Measurements from ENCODE around the gene C22orf39.

DNA sequence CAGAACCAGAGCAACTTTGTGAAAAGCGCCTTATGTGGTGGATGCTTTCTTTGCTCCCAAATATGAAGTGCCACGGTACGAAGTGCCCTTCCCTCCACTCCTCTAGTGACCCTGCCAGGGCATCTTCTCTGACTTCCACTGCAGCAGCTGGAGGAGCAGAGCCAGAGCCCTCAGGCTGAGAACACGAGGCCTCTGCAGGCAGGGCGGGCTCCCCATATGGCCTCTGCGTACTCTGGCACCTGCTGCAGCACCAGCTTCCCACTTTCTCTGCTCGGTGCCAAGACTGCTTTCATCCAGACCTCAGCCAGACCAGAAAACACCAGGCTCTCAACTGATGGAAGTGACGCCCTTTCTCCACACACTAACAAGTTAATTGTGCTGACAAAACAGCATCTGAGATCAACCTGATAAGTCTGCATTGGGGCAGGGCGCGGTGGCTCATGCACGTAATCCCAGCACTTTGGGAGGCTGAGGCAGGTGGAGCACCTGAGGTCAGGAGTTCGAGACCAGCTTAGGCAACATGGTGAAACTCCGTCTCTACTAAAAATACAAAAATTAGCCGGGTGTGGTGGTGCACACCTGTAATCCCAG lies 18.7 kb upstream of the C22orf39 start:
- TF ChIP-seq POLR2AphosphoS5 (IDR thresholded peaks at IDR 0.05; ENCODE audit: low read length) (no peak), EZH2 (IDR thresholded peaks at IDR 0.05; ENCODE audit: borderline replicate concordance, control insufficient read depth, low read depth, low read length) (no peak), POLR2A (IDR thresholded peaks at IDR 0.05; ENCODE audit: low read depth, low read length) (no peak), BMI1 (IDR thresholded peaks at IDR 0.05; ENCODE audit: borderline replicate concordance) (no peak), YY1 (IDR thresholded peaks at IDR 0.05; ENCODE audit: low read depth, low read length) (no peak), TBL1XR1 (IDR thresholded peaks at IDR 0.05; ENCODE audit: low read depth, low read length) (no peak), CREB1 (IDR thresholded peaks at IDR 0.05; ENCODE audit: low read depth) (no peak), SREBF2 (IDR thresholded peaks at IDR 0.05; ENCODE audit: low read length) (no peak), ASH2L (IDR thresholded peaks at IDR 0.05; ENCODE audit: borderline replicate concordance, low read depth) (no peak), ZNF274 (IDR thresholded peaks at IDR 0.05; ENCODE audit: insufficient read depth, insufficient read length) (no peak), SPI1 (IDR thresholded peaks at IDR 0.05; ENCODE audit: borderline replicate concordance, insufficient read depth, low read depth, low read length) (no peak)
- TF ChIP-seq, protein P1, sequence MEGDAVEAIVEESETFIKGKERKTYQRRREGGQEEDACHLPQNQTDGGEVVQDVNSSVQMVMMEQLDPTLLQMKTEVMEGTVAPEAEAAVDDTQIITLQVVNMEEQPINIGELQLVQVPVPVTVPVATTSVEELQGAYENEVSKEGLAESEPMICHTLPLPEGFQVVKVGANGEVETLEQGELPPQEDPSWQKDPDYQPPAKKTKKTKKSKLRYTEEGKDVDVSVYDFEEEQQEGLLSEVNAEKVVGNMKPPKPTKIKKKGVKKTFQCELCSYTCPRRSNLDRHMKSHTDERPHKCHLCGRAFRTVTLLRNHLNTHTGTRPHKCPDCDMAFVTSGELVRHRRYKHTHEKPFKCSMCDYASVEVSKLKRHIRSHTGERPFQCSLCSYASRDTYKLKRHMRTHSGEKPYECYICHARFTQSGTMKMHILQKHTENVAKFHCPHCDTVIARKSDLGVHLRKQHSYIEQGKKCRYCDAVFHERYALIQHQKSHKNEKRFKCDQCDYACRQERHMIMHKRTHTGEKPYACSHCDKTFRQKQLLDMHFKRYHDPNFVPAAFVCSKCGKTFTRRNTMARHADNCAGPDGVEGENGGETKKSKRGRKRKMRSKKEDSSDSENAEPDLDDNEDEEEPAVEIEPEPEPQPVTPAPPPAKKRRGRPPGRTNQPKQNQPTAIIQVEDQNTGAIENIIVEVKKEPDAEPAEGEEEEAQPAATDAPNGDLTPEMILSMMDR (IDR thresholded peaks at IDR 0.05 in 2 of 3, conservative IDR thresholded peaks at IDR 0.05 in 1 of 3; ENCODE audit: control insufficient read depth in 2 of 3, extremely low read depth in 1 of 3, insufficient read depth in 1 of 3, low read depth in 3 of 3, low read length in 3 of 3), result no peak
- TF ChIP-seq, protein P2, sequence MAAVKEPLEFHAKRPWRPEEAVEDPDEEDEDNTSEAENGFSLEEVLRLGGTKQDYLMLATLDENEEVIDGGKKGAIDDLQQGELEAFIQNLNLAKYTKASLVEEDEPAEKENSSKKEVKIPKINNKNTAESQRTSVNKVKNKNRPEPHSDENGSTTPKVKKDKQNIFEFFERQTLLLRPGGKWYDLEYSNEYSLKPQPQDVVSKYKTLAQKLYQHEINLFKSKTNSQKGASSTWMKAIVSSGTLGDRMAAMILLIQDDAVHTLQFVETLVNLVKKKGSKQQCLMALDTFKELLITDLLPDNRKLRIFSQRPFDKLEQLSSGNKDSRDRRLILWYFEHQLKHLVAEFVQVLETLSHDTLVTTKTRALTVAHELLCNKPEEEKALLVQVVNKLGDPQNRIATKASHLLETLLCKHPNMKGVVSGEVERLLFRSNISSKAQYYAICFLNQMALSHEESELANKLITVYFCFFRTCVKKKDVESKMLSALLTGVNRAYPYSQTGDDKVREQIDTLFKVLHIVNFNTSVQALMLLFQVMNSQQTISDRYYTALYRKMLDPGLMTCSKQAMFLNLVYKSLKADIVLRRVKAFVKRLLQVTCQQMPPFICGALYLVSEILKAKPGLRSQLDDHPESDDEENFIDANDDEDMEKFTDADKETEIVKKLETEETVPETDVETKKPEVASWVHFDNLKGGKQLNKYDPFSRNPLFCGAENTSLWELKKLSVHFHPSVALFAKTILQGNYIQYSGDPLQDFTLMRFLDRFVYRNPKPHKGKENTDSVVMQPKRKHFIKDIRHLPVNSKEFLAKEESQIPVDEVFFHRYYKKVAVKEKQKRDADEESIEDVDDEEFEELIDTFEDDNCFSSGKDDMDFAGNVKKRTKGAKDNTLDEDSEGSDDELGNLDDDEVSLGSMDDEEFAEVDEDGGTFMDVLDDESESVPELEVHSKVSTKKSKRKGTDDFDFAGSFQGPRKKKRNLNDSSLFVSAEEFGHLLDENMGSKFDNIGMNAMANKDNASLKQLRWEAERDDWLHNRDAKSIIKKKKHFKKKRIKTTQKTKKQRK (IDR thresholded peaks at IDR 0.05; ENCODE audit: low read depth, low read length), result no peak
- TF ChIP-seq, protein P3, sequence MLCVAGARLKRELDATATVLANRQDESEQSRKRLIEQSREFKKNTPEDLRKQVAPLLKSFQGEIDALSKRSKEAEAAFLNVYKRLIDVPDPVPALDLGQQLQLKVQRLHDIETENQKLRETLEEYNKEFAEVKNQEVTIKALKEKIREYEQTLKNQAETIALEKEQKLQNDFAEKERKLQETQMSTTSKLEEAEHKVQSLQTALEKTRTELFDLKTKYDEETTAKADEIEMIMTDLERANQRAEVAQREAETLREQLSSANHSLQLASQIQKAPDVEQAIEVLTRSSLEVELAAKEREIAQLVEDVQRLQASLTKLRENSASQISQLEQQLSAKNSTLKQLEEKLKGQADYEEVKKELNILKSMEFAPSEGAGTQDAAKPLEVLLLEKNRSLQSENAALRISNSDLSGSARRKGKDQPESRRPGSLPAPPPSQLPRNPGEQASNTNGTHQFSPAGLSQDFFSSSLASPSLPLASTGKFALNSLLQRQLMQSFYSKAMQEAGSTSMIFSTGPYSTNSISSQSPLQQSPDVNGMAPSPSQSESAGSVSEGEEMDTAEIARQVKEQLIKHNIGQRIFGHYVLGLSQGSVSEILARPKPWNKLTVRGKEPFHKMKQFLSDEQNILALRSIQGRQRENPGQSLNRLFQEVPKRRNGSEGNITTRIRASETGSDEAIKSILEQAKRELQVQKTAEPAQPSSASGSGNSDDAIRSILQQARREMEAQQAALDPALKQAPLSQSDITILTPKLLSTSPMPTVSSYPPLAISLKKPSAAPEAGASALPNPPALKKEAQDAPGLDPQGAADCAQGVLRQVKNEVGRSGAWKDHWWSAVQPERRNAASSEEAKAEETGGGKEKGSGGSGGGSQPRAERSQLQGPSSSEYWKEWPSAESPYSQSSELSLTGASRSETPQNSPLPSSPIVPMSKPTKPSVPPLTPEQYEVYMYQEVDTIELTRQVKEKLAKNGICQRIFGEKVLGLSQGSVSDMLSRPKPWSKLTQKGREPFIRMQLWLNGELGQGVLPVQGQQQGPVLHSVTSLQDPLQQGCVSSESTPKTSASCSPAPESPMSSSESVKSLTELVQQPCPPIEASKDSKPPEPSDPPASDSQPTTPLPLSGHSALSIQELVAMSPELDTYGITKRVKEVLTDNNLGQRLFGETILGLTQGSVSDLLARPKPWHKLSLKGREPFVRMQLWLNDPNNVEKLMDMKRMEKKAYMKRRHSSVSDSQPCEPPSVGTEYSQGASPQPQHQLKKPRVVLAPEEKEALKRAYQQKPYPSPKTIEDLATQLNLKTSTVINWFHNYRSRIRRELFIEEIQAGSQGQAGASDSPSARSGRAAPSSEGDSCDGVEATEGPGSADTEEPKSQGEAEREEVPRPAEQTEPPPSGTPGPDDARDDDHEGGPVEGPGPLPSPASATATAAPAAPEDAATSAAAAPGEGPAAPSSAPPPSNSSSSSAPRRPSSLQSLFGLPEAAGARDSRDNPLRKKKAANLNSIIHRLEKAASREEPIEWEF (IDR thresholded peaks at IDR 0.05; ENCODE audit: insufficient replicate concordance, low read depth, low read length), result no peak
